Loucy (cell line): Measurements from ENCODE around the gene FOXP1.

ENCODE experiments used
- H2AFZ ChIP-seq: fragments of 200-600 bp; sonication (generic); 2 replicates; pipeline ENCODE4 v1.6.0; 2016; ENCODE audit warnings: antibody characterized with exemption, mild to moderate bottlenecking, low read length, moderate library complexity
- H3F3A ChIP-seq: fragments of 200-600 bp; 2 replicates; pipeline ENCODE4 v1.6.0; 2016; ENCODE audit warnings: antibody characterized with exemption, low read depth, mild to moderate bottlenecking
- H3K27me3 ChIP-seq: fragments of 200-600 bp; sonication (generic); 2 replicates; pipeline ENCODE4 v1.6.1; 2014; ENCODE audit warnings: low read length, mild to moderate bottlenecking; ENCODE audit not compliant: insufficient read depth, poor library complexity, severe bottlenecking
- H3K36me3 ChIP-seq: fragments of 200-600 bp; sonication (generic); 2 replicates; pipeline ENCODE4 v1.6.1; 2016; ENCODE audit warnings: low read length; ENCODE audit not compliant: insufficient read depth
- H3K4me1 ChIP-seq: fragments of 200-600 bp; sonication (generic); 2 replicates; pipeline ENCODE4 v1.5.1; 2014; ENCODE audit warnings: low read length, mild to moderate bottlenecking; ENCODE audit not compliant: insufficient read depth, poor library complexity, severe bottlenecking
- H3K4me2 ChIP-seq: fragments of 200-600 bp; sonication (generic); 2 replicates; pipeline ENCODE4 v1.6.0; 2014; ENCODE audit warnings: antibody characterized with exemption, low read length, low read depth, mild to moderate bottlenecking; ENCODE audit not compliant: poor library complexity, severe bottlenecking
- H3K4me3 ChIP-seq: fragments of 200-600 bp; sonication (generic); 2 replicates; pipeline ENCODE4 v1.5.1; 2014; ENCODE audit warnings: low read length, mild to moderate bottlenecking, mixed read lengths; ENCODE audit not compliant: poor library complexity, severe bottlenecking
- H3K79me2 ChIP-seq: fragments of 200-600 bp; sonication (generic); 2 replicates; pipeline ENCODE4 v1.6.1; 2014; ENCODE audit warnings: low read length; ENCODE audit not compliant: insufficient read depth
- H3K9ac ChIP-seq: fragments of 200-600 bp; sonication (generic); 2 replicates; pipeline ENCODE4 v1.6.0; 2014; ENCODE audit warnings: mild to moderate bottlenecking, low read depth, low read length, moderate library complexity; ENCODE audit not compliant: poor library complexity, severe bottlenecking
- H3K9me2 ChIP-seq: fragments of 200-600 bp; sonication (generic); replicated peaks from 2 replicates; pipeline ENCODE4 v1.6.1; 2016; ENCODE audit warnings: low read depth, low read length, mixed read lengths
- H3K9me3 ChIP-seq: fragments of 200-600 bp; sonication (generic); 2 replicates; pipeline ENCODE4 v1.6.1; 2014; ENCODE audit warnings: mild to moderate bottlenecking, antibody characterized with exemption, low read length, low read depth; ENCODE audit not compliant: insufficient read depth
- H4K20me1 ChIP-seq: fragments of 200-600 bp; sonication (generic); 2 replicates; pipeline ENCODE4 v1.6.0; 2014; ENCODE audit warnings: antibody characterized with exemption, low read length, mild to moderate bottlenecking; ENCODE audit not compliant: insufficient read depth, poor library complexity, severe bottlenecking
- EZH2phosphoT487 ChIP-seq: fragments of 200-600 bp; IDR thresholded peaks from 2 replicates; pipeline ENCODE4 v1.6.1; 2018; ENCODE audit warnings: antibody characterized with exemption, mild to moderate bottlenecking, moderate library complexity, borderline replicate concordance
- TF ChIP-seq, protein P1 (sequence below): fragments of 200-600 bp; sonication (generic); conservative IDR thresholded peaks from 2 replicates; pipeline ENCODE4 v1.5.1; 2014; ENCODE audit warnings: mild to moderate bottlenecking, antibody characterized with exemption, low read length

FOXP1 gene

DNA sequence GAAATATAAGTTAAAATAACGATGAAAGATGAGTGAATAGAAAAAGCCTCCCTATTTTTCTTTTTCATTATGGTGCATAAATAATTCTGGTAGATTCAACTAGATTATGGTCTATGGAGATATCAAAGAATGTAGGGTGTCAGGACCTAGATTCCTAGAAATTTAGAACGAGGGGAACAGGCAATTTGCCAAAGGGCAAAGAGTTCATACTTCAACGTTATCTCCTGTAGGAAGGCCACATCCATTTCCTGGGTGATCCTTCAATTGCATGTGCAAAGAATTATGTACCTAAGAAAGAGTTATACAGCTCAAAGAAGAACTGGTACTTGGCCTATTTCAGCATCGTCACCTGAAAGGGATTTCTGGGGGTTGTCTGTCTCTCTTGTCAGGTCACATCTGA is 351.8 kb downstream of the FOXP1 start:
- Histone ChIP-seq H2AFZ (no peak overlapping the region), H3K9me3 (no peaks in the 10 kb centered on the region), H3K27me3 (no peaks in the 10 kb centered on the region), H3K4me1 (peaks cover 15% of the 10 kb centered on the region), H3K9me2 (no peaks in the 10 kb centered on the region), H3K4me2 (no peak overlapping the region), H3K4me3 (no peak overlapping the region), H3F3A (no peaks in the 10 kb centered on the region; the same call in 1 of the 2 replicates), H3K79me2 (peaks cover 2% of the 10 kb centered on the region; the same call in 1 of the 2 replicates), H4K20me1 (peaks cover 5% of the 10 kb centered on the region), H3K36me3 (peaks cover 16% of the 10 kb centered on the region; the same call in 1 of the 2 replicates), H3K9ac (no peak overlapping the region)
- TF ChIP-seq, protein P1, sequence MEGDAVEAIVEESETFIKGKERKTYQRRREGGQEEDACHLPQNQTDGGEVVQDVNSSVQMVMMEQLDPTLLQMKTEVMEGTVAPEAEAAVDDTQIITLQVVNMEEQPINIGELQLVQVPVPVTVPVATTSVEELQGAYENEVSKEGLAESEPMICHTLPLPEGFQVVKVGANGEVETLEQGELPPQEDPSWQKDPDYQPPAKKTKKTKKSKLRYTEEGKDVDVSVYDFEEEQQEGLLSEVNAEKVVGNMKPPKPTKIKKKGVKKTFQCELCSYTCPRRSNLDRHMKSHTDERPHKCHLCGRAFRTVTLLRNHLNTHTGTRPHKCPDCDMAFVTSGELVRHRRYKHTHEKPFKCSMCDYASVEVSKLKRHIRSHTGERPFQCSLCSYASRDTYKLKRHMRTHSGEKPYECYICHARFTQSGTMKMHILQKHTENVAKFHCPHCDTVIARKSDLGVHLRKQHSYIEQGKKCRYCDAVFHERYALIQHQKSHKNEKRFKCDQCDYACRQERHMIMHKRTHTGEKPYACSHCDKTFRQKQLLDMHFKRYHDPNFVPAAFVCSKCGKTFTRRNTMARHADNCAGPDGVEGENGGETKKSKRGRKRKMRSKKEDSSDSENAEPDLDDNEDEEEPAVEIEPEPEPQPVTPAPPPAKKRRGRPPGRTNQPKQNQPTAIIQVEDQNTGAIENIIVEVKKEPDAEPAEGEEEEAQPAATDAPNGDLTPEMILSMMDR, result no peak
- TF ChIP-seq EZH2phosphoT487, result no peak

DNA sequence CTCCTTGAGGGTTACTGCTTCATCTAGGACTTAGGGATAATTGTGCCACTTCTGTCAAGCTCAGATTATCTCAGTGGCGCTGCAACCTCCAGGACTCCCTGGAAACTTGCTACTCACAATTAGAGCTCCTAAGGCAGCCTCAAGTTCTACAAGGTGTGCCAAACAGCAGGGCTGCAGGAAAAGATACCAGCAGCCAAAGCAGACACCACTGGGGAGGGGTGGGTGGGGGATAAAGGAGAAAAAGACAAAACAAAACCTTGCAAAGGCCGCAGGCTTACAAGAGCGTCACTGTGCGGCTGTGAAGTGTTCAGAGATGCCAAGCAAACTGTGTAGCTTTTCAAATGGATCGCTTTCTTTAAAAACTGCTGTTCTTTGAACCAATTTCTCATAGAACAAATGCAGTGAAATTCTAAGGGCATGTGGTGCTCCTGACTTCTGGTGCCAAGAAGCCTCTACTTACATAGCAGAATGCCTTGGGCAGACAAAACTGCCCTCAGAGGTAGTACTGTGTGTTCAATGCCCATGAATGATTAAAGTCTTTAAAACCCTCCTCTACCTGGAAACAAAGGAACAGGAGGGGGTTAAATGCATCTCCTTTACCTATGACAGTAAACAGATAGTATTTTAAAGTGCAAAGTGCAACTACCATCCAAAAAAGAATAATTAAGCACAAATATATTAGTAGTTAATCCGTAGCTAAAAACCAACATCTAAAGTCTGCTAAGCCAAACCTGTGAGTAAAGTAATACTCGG is 353.4 kb downstream of the FOXP1 start:
- TF ChIP-seq, protein P1, result no peak
- no peak for TF ChIP-seq EZH2phosphoT487
- Histone ChIP-seq H2AFZ (no peak overlapping the region), H3K36me3 (peaks cover 8% of the 10 kb centered on the region; the same call in 1 of the 2 replicates), H3K9ac (no peak overlapping the region), H3K4me1 (peaks cover 19% of the 10 kb centered on the region), H3K9me3 (no peaks in the 10 kb centered on the region), H3K4me3 (no peak overlapping the region), H3K9me2 (no peaks in the 10 kb centered on the region), H3K27me3 (no peaks in the 10 kb centered on the region), H3K79me2 (peaks cover 3% of the 10 kb centered on the region; the same call in 1 of the 2 replicates), H4K20me1 (peaks cover 5% of the 10 kb centered on the region), H3F3A (no peaks in the 10 kb centered on the region; the same call in 1 of the 2 replicates), H3K4me2 (no peak overlapping the region)

DNA sequence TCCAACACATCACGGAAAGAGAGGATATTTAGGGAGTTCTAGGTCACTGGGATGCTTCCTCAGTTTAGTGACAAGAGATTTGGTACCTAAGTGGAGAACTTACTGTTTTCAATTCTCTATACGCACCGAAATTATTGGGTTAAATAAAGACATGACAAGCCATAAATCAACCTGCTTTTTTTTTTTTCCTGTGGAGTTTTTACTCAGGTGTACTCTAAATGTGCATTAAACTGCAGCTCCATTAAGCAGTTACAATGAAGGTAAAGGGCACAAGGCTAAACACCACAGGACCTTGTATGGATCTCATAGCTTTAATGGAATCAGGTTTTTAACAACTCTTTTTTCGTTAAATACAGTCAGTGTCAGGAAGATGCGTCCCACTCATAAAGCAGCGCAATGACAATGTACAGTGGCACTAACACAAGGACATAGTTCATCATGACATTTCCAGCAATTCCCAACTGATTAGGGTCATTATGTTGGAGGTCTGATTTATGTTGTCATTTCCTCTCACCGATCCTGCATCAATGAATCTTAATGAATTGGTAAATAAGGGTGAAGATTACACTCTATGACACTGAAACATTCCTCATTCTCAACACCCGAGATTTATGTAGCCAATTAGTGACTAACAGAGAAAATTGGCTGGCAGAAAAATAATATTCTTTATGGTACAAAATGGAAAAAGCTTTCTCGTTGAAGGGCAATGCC is 355.2 kb downstream of the FOXP1 start:
- no peaks in the 10 kb centered on the region for H3K9me2 ChIP-seq
- H3K36me3 ChIP-seq, result no peaks in the 10 kb centered on the region
- no peaks in the 10 kb centered on the region; the same call in 1 of the 2 replicates for H3F3A ChIP-seq
- H2AFZ ChIP-seq, result no peak overlapping the region
- H3K4me2 ChIP-seq, result no peak overlapping the region
- H3K9me3 ChIP-seq, result no peaks in the 10 kb centered on the region
- TF ChIP-seq EZH2phosphoT487, result no peak
- TF ChIP-seq, protein P1, result no peak
- no peak overlapping the region for H3K9ac ChIP-seq
- H3K79me2 ChIP-seq, result peaks cover 6% of the 10 kb centered on the region; the same call in 1 of the 2 replicates
- no peak overlapping the region for H3K4me3 ChIP-seq
- H3K4me1 ChIP-seq, result peaks cover 19% of the 10 kb centered on the region
- peaks cover 5% of the 10 kb centered on the region for H4K20me1 ChIP-seq
- H3K27me3 ChIP-seq, result no peaks in the 10 kb centered on the region
